GM12891 (cell line): ENCODE data around the gene INCENP.
A peak's percentile ranks its signal among the peaks of the same experiment; 100 is the strongest.

Experiments used
- DNase-seq: peaks from one replicate; pipeline ENCODE4 v3.0.0; 2011; ENCODE audit warnings: low spot score; ENCODE audit not compliant: insufficient read length
- FAIRE-seq: peaks from 2 replicates; lab custom pipeline; 2011; peaks lifted over from hg19 to GRCh38; lab: Jason Lieb, UNC
- PAX5 ChIP-seq: IDR thresholded peaks from 2 replicates; pipeline ENCODE4 v1.6.1; 2011; ENCODE audit warnings: low read length, moderate library complexity, mild to moderate bottlenecking; ENCODE audit not compliant: insufficient read depth, severe bottlenecking
- POLR2A ChIP-seq: IDR thresholded peaks from 2 replicates; pipeline ENCODE4 v1.6.1; 2011; ENCODE audit warnings: low read depth, low read length, control low read depth
- POLR2AphosphoS5 ChIP-seq: IDR thresholded peaks from 2 replicates; pipeline ENCODE4 v1.6.1; 2011; ENCODE audit warnings: low read depth, low read length, control low read depth
- POU2F2 ChIP-seq: IDR thresholded peaks from 2 replicates; pipeline ENCODE4 v1.6.1; 2011; ENCODE audit warnings: low read depth, mild to moderate bottlenecking, control low read depth, low read length, moderate library complexity
- SPI1 ChIP-seq: IDR thresholded peaks from 2 replicates; pipeline ENCODE4 v1.6.1; 2011; ENCODE audit warnings: low read depth, low read length, control low read depth
- TAF1 ChIP-seq: IDR thresholded peaks from 2 replicates; pipeline ENCODE4 v1.6.1; 2011; ENCODE audit warnings: low read depth, low read length, control low read depth

The INCENP gene

GRCh38 chr11:62166371-62166770, 42.6 kb downstream of the INCENP start:
- DNase-seq (no peak), FAIRE-seq (no peak)
- TF ChIP-seq POU2F2 (no peak), TAF1 (no peak), PAX5 (no peak), SPI1 (no peak), POLR2A (no peak), POLR2AphosphoS5 (no peak)

- no peak for TF ChIP-seq PAX5
- FAIRE-seq = no peak
- no peak for DNase-seq
Measured at GRCh38 chr11:62169448-62169847, 45.6 kb downstream of the INCENP start.

- FAIRE-seq (no peak), DNase-seq (no peak)
- no peak for TF ChIP-seq PAX5
- no peak for TF ChIP-seq SPI1
Measured at GRCh38 chr11:62169935-62170334, 46.1 kb downstream of the INCENP start.

GRCh38 chr11:62171261-62171723, 47.5 kb downstream of the INCENP start:
- FAIRE-seq (peak; percentile 90), DNase-seq (peak; percentile 38)
- TF ChIP-seq TAF1 (no peak), PAX5 (no peak), POU2F2 (no peak), POLR2A (no peak), POLR2AphosphoS5 (no peak), SPI1 (no peak)

- no peak for DNase-seq
- TF ChIP-seq PAX5 = no peak
- TF ChIP-seq TAF1 = no peak
- TF ChIP-seq SPI1 = no peak
- no peak for TF ChIP-seq POLR2AphosphoS5
- no peak for TF ChIP-seq POU2F2
- TF ChIP-seq POLR2A = no peak
- no peak for FAIRE-seq
Measured at GRCh38 chr11:62172294-62172693, 48.5 kb downstream of the INCENP start.

GRCh38 chr11:62176766-62177165, 53.0 kb downstream of the INCENP start:
- FAIRE-seq = no peak
- no peak for DNase-seq
- TF ChIP-seq POLR2AphosphoS5 (no peak), TAF1 (no peak), POLR2A (no peak), POU2F2 (no peak), PAX5 (no peak), SPI1 (no peak)

- DNase-seq = no peak
- TF ChIP-seq POLR2A (no peak), PAX5 (no peak), POLR2AphosphoS5 (no peak), SPI1 (no peak), TAF1 (no peak), POU2F2 (no peak)
Measured at GRCh38 chr11:62179995-62180394, 56.2 kb downstream of the INCENP start.

GRCh38 chr11:62181097-62181496, 57.3 kb downstream of the INCENP start:
- FAIRE-seq (no peak), DNase-seq (no peak)
- TF ChIP-seq SPI1 (peak; percentile 51), POLR2A (no peak)

More at GRCh38 chr11:62179995-62180394, 56.2 kb downstream of the INCENP start:
- no peak for FAIRE-seq

- no peak for TF ChIP-seq POU2F2
- no peak for TF ChIP-seq PAX5
- no peak for TF ChIP-seq TAF1
- TF ChIP-seq POLR2A = no peak
- no peak for TF ChIP-seq POLR2AphosphoS5
- TF ChIP-seq SPI1 = no peak
- FAIRE-seq (peak; percentile 9), DNase-seq (no peak)
Measured at GRCh38 chr11:62182147-62182891, 58.5 kb downstream of the INCENP start.

GRCh38 chr11:62186195-62186594, 62.4 kb downstream of the INCENP start:
- DNase-seq (no peak), FAIRE-seq (no peak)
- TF ChIP-seq PAX5 (no peak), TAF1 (no peak), SPI1 (no peak), POU2F2 (no peak), POLR2A (no peak), POLR2AphosphoS5 (no peak)
